ENCODE measurements around the gene PRDX1. TPM values are rescaled to one million over a fixed set of nuclear protein-coding genes. Genes with fewer than 3 reads are reported as not detected.
A peak's percentile ranks its signal among the peaks of the same experiment; 100 is the strongest.
"Not testable (repeated sequence)": the region's sequence is repeated elsewhere in the genome, so short reads cannot be mapped to it uniquely, and the experiment has no call there.

The PRDX1 gene
- total RNA-seq, 1 donor from 2014 or later, result 320 TPM

DNA sequence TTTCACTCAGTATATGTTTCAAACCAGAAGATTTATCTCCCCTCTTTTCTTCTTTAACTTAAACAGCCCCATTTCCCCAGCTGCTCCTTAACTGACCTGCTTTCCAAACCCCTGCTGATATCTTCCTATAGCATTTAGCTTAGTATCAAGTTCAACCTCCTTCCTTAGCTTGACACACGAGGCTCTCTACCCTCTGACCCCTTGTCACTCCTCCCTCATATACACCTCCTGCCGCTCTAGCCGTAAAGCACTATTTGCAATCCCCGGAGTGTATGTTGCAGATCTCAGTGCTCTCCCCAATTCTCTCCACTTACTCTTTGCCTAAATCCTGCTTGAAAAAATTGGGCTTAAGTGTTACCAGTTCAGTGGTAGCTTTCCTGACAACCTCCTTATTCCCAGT lies 15.2 kb upstream of the PRDX1 start:
- DNase-seq (ENCODE audit: low spot score), result no peak
- ATAC-seq, result no peak

DNA sequence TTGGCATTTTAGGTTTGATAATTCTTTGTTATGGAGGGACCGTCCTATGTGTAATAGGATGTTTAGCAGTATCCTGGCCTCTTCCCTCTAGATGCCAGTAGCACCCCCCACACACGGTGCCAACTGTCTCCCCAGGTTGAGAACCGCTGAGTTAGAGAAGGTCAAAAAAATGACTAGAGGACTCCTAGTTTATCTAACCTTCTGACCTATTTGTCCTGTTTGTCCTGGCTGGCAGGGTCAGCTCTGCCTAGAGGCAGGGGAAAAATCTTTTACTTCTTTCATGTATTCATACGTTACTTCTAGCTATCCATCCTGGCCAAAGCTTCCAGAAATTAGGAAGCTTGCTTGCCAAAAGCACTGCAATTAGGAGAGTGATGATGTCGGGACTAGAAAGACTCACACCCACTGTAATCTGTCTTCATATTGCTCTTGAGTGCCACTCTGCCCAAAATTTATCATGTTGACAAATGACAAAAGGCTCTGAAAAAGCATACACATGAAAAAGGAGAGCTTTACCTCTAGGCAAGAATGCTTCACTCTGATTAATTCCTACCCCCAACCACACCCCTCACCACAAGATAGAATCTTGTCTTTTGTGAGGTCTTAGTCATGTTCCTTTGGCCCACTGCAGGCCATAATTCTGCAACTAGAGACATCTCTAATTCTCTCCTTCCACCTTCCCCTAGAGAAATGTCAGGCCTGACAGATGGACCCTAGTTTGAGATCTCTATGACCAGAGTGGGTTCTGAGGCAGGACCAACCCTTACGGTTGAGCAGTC lies 14.5 kb upstream of the PRDX1 start:
- DNase-seq (ENCODE audit: low spot score), result no peak
- peak; percentile 85 for ATAC-seq

DNA sequence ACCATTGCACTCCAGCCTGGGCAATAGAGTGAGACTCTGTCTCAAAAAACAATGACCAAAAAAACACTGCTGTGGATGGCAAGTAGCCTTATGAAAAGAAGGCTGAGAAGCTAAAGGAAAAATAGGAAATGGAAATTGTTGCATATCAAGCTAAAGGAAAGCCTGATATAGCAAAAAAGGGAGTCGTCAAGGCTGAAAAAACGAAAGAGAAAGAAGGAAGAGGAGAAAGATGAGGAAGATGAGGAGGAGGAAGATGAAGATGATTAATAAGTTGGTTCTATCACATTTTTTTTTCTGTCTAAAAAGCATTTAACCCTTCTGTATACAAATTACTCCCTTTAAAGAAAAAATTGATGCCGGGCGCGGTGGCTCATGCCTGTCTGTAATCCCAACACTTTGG lies 10.2 kb upstream of the PRDX1 start:
- no peak for DNase-seq (ENCODE audit: low spot score)

DNA sequence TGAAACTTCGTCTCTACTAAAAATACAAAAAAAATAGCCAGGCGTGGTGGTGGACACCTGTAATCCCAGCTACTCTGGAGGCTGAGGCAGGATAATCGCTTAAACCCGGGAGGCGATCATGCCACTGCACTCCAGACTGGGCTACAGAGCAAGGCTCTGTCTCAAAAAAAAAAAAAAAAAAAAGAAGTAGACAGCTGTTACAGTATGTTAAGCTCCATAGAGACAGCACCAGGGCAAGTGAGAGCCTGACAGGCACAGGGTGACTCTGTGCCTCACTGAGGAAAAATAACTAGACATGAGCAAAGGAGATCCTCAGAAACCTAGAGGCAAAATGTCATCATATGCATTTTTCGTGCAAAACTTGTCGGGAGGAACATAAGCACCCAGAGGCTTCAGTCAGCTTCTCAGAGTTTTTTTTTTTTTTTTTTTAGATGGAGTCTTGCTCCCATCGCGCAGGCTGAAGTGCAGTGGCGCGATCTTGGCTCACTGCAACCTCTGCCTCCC lies 9.0 kb upstream of the PRDX1 start:
- ATAC-seq (no peak), DNase-seq (ENCODE audit: low spot score) (no peak)

More for the DNA sequence above, 10.2 kb upstream of the PRDX1 start:
- ATAC-seq, result no peak

DNA sequence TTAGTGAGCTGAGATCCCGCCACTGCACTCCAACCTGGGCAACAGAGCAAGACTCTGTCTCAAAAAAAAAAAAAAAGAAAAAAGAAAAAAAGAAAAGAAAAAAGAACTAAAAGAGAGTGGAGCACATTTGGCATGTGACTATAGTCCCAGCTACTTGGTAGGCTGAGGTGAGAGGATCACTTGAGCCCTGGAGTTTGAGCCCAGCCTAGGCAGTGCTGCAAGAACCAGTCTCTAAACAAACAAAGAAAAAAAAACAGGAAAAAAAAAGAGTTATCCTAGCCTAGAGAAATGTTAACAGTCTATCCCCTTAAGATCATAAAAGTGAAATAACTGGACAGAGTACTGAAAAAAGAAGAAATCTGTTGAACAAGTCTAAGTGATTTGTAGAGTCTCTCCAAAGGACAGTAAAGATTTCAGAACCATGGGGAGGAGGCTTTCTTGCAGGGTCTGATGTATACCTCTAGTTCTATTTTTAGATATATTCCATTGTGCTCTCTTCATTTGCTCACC lies 4.5 kb upstream of the PRDX1 start:
- ATAC-seq (peak; percentile 36), DNase-seq (ENCODE audit: low spot score) (no peak)

DNA sequence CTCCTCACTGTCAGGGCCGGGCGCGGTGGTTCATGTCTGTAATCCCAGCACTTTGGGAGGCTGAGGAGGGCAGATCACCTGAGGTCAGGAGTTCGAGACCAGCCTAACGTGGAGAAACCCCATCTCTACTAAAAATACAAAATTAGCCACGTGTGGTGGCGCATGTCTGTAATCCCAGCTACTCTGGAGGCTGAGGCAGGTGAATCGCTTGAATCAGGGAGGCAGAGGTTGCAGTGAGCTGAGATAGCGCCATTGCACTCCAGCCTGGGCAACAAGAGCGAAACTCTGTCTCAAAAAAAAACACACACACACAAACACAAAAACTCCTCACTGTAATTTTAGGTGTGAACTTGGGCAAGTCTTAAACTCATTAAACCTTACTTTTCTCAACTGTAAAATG lies 2.3 kb upstream of the PRDX1 start:
- not testable (repeated sequence) for ATAC-seq

DNA sequence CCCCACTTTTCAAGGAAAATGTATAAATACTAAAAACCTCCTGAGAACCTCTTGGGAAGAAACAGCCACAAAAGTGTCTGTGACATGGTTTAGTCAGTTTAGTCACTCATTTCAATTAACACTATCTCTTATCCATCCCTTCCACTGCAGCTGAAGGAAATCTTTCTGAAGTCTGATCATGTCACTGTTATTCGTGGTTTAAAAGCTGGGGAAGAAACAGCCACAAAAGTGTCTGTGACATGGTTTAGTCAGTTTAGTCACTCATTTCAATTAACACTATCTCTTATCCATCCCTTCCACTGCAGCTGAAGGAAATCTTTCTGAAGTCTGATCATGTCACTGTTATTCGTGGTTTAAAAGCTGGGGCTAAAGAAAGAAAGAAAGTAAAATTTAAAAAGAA lies 1.8 kb upstream of the PRDX1 start:
- not testable (repeated sequence) for ATAC-seq; DNase-seq (ENCODE audit: low spot score)

More for the DNA sequence above, 2.3 kb upstream of the PRDX1 start:
- not testable (repeated sequence) for DNase-seq (ENCODE audit: low spot score)

DNA sequence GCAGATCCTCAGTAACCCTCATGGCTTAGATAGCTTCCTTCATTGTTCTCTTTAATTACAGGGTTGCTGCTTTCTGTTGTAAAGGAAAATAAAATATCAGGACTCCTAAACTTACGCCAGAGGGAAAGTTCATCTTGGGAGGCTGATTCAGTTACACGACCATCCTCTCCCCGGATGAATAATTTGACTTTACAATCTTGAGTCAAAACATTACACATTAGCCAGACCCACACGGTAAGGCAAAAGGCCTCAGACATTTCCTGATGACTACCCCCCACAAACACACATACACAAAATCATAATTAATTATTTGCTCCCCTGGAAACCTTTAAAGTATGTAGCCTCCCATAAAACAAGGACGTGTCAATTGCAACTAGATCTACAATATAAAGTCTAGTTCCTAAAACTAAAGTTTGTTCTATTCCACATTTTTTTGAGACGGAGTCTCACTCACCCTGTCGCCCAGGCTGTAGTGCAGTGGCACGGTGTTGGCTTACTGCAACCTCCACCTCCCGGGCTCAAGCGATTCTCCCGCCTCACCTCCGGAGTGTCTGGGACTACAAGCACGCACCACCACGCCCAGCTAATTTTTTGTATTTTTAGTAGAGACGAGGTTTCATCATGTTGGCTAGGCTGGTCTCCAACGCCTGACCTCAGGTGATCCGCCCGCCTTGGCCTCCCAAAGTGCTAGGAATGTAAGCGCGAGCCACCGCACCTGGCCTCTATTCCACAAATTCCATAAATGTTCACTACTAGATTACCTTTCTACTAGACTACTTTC lies 830 bp upstream of the PRDX1 start:
- ATAC-seq (peak; percentile 38), DNase-seq (ENCODE audit: low spot score) (peak; percentile 71)

DNA sequence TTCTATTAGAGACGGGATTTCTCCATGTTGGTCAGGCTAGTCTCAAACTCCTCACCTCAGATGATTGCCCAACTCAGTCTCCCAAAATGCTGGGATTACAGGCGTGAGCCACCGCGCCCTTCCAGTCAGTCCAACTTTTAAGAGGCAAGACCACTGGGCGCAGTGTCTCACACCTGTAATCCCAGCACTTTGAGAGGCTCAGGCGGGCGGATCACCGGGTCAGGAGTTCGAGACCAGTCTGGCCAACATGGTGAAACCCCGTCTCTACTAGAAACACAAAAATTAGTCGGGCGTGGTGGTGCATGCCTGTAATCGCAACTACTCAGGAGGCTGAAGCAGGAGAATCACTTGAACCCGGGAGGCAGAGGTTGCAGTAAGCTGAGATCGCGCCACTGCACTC lies 1.9 kb downstream of the PRDX1 start:
- not testable (repeated sequence) for DNase-seq (ENCODE audit: low spot score); ATAC-seq

DNA sequence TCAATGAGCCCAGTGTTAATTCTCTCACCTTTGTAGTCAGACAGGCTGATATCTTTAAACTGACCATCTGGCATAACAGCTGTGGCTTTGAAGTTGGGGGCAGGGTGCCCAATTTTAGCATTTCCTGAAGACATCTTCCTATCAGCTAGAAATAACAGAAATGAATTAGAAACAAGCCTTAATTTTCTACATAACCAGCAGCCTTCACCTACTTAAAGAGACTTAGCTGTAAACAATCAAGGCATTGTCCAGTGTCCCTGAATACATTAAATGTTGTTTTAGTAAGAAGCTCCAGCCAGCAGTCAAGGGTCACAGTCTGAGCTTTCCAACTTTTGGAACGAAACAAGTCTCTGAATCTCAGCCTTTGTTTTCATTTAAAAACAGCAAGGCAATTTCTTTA lies 2.8 kb downstream of the PRDX1 start:
- no peak for DNase-seq (ENCODE audit: low spot score)
- no peak for ATAC-seq

DNA sequence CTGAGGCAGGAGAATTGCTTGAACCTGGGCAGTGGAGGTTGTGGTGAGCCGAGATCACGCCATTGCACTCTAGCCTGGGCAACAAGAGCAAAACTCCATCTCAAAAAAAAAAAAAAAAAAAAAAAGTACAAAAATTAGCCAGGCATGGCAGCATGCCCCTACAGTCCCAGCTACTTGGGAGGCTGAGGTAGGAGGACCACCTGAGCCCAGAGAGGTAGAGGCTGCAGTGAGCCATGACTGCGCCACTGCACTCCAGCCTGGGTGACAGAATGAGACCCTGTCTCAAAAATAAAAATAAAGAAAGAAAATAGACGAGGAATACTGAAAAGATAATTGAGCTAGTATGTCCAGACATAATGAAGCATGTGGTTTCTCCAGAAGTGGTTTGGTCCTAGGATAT lies 3.3 kb downstream of the PRDX1 start:
- DNase-seq (ENCODE audit: low spot score); ATAC-seq: not testable (repeated sequence)

DNA sequence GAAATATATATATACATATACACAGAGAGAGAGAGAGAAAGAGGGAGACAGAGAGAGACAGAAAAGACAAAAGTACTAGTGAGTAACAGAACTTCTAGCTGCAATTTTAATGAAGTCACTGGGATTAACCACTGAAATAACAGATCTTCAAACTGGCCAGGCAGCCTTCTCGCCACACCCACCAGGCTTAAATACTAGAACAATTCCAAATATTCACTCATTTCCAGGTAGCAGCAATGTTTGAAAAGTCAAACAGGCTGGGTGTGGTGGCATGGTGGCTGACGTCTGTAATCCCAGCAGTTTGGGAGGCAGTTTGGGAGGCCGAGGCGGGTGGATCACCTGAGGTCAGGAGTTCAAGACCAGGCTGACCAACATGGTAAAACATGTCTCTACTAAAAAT lies 5.2 kb downstream of the PRDX1 start:
- no peak for DNase-seq (ENCODE audit: low spot score)
- no peak for ATAC-seq

DNA sequence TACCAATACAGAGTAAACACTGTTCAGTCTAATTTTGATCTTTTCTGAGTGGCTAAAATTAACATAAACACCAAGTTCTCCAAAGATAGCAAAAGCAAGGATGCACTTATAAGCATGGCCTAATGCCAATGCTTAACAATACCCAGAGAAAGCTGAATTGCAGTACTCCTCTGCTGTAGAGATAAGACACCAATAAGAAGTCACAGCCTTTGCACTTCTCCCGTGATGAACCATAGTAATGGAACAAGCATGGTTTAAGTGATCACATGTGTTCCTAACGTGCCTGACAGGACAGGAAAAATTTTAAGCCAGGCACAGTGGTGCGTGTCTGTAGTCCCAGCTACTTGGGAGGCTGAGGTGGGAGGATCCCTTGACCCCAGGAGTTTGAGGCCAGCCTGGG lies 5.6 kb downstream of the PRDX1 start:
- DNase-seq (ENCODE audit: low spot score) (no peak), ATAC-seq (no peak)

DNA sequence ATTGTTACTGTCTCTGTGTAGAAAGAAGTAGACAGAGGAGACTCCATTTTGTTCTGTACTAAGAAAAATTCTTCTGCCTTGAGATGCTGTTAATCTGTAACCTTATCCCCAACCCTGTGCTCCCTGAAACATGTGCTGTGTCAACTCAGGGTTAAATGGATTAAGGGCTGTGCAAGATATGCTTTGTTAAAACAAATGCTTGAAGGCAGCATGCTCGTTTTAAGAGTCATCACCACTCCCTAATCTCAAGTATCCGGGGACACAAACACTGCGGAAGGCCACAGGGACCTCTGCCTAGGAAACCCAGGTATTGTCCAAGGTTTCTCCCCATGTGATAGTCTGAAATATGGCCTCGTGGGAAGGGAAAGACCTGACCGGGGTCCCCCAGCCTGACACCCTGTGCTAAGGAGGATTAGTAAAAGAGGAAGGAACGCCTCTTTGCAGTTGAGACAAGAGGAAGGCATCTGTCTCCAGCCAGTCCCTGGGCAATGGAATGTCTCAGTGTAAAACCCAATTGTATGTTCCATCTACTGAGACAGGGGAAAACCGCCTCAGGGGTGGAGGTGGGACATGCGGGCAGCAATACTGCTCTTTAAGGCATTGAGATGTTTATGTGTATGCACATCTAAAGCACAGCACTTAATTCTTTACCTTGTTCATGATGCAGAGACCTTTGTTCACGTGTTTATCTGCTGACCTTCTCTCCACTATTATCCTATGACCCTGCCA lies 8.0 kb downstream of the PRDX1 start:
- ATAC-seq, result not testable (repeated sequence)

DNA sequence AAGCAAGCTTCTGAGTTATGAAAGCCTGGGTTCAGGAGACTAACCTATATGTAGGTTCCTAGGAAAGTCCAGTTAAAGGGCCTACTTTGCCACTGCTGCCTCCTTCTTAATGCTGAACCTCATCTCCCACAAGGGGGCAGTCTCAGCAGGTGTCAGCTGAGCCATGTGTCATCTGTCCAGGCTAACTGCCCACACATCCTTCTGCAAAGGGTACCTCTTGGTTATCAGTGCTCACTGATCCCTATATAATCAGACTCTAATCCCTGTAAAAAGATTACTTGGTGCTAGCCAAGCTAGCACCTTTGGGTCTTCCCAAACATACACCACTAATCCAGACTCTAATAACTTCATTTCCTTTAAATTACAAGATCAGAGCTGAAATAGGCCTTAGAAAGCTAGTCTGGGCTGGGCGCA lies 9.0 kb downstream of the PRDX1 start:
- no peak for DNase-seq (ENCODE audit: low spot score)
- ATAC-seq, result peak; percentile 81

More for the DNA sequence above, 8.0 kb downstream of the PRDX1 start:
- DNase-seq (ENCODE audit: low spot score), result not testable (repeated sequence)

DNA sequence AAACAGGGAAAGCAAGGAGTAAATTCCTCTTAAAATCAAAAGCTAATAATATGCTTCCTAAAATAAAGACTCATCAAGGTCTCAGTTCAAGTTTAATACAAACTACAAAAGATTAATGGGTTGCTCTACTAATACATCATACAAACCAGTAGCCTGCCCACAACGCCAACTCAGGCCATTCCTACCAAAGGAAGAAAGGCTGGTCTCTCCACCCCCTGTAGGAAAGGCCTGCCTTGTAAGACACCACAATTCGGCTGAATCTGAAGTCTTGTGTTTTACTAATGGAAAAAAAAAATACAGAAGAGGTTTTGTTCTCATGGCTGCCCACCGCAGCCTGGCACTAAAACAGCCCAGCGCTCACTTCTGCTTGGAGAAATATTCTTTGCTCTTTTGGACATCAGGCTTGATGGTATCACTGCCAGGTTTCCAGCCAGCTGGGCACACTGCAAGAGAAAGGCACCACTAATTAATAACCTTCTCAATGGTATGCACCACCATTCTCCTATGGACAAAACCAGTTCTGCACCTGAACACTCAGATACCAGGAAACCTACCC lies 10.6 kb downstream of the PRDX1 start:
- DNase-seq (ENCODE audit: low spot score), result no peak
- no peak for ATAC-seq

DNA sequence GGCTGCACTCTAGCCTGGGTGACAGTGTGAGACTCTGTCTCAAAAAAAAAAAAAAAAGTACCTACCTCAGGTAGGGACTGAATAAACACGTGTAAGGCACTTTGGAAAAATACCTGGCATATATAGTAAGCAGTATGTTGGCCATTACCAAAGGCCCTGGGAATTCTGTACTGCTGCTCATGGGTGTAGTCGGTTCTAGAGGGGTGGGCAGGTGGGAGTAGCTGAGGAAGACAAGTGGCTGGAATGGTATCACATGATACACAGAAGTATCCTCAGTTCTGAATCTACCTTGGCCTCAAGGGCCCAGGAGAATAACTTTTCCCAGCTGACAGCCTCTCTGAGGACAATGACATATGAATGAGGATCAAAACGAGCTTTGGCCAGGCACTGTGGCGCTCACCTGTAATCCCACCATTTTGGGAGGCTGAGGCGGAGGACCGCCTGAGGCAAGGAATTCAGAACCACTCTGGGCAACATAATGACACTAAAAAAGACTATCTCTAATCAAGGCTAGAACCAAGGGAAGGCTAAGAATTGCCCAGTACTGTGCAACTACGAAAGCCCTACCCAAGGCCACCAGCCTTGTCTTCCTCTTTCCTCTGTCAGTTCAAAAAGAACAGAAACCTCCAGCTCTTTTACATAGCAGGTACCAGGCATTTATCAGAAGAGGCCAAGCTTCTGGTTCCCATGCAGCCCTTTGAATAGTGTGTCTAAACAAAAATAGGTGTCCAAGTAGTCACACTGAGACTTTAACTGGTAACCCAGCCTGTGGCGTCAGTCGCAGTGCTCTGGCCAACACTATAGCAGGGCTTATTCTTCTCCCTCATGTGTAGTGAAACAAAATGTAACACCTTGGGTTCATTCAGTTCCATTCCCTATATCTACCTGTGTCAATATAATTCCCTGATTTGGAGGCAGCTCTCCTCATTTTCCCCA lies 11.4 kb downstream of the PRDX1 start:
- DNase-seq (ENCODE audit: low spot score) (no peak), ATAC-seq (no peak)

DNA sequence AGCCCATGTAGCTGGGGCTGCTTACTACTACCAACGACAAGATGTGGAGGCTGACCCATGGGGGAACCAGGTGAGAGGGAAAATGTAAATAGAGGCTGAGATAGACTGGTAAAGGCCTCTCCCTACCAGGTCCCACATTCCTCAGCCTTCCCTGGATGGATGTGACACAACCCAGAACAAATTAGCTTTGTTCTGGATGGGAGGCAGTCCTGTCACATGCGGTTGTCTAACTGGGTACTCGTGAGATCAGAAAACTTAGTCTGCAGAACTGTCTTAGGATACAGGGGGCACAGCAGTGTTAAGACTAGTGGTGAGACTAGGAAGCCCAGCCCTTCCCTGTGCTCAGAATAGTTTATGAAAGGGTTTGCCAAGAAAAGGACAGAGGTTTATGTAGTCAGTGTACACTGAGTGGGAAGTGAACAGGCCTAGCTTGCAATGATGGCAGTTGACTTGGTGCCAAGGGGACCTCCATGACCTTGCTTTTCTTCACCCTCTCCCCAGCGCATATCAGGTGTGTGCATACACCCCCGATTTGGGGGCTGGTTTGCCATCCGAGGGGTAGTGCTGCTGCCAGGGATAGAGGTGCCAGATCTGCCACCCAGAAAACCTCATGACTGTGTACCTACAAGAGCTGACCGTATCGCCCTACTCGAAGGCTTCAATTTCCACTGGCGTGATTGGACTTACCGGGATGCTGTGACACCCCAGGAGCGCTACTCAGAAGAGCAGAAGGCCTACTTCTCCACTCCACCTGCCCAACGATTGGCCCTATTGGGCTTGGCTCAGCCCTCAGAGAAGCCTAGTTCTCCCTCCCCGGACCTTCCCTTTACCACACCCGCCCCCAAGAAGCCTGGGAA lies 13.2 kb downstream of the PRDX1 start:
- no peak for DNase-seq (ENCODE audit: low spot score)
- ATAC-seq, result peak; percentile 14

DNA sequence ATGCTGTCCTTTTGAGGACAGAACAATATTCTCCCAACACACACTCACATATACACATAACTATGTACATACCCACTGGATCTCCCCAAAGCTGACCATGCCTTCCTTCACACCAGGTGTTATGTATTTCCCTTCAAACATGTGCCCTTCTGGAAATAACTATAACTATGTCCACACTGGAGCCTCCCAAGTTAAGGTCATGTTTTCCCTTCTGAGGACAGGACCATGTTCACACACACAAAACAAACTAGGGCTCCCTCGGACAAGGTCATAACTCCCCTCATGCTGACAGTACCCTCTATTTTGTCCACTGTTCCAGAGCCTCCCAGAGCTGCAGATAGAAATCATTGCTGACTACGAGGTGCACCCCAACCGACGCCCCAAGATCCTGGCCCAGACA lies 13.8 kb downstream of the PRDX1 start:
- ATAC-seq (no peak), DNase-seq (ENCODE audit: low spot score) (no peak)

All from left lobe of liver (tissue), 2 donors.